Thyroid gland (tissue), 4 donors: ENCODE data around the gene VHLL. TPM values are rescaled to one million over a fixed set of nuclear protein-coding genes. Genes with fewer than 3 reads are reported as not detected.
"Not testable (repeated sequence)": the region's sequence is repeated elsewhere in the genome, so short reads cannot be mapped to it uniquely, and the experiment has no call there.

Source experiments
- DNase-seq, 2 donors: peaks; one replicate each; pipeline ENCODE4 v3.0.0-alpha.2; 2019
- H3K27ac ChIP-seq, 3 donors: fragments of 200-600 bp; sonication (generic); 1 replicate in 2 of 3; 2 replicates in 1 of 3; pipeline ENCODE4 v1.5.1; 2016 to 2019; ENCODE audit warnings: mild to moderate bottlenecking in 1 of 3, moderate library complexity in 1 of 3
- H3K27me3 ChIP-seq: fragments of 200-600 bp; sonication (generic); one replicate; pipeline ENCODE4 v1.5.1; 2019
- H3K36me3 ChIP-seq, 2 donors: fragments of 200-600 bp; sonication (generic); one replicate each; pipeline ENCODE4 v1.5.1; 2016 to 2019
- H3K4me1 ChIP-seq, 2 donors: fragments of 200-600 bp; sonication (generic); one replicate each; pipeline ENCODE4 v1.5.1; 2017 to 2019
- H3K4me3 ChIP-seq, 3 donors: fragments of 200-600 bp; sonication (generic); replicated peaks in 1 of 3; 1 replicate in 2 of 3; 2 replicates in 1 of 3; pipeline ENCODE4 v1.5.1; 2016; ENCODE audit warnings: mild to moderate bottlenecking in 1 of 3
- H3K9me3 ChIP-seq: fragments of 200-600 bp; sonication (generic); one replicate; pipeline ENCODE4 v1.5.1; 2017
- POLR2A ChIP-seq, 2 donors: fragments of 450-650 bp; IDR thresholded peaks; one replicate each; pipeline ENCODE4 v1.6.1; 2017; ENCODE audit warnings: antibody characterized with exemption in 2 of 2, mild to moderate bottlenecking in 2 of 2, moderate library complexity in 1 of 2
- WGBS, 2 donors: methylation state at CpG; one replicate each; pipeline ENCODE4 v1.1.5; 2017; 5-methylcytosine and 5-hydroxymethylcytosine counted together
- intact Hi-C: fragments of 100-400 bp; cut with DNase I; formaldehyde crosslinking; loops from one replicate; pipeline ENCODE4 v1.15.1; 2023
- total RNA-seq, 4 donors: library from RNA; depleted of rRNA; stranded (reverse); fragments of >200 nt; gene quantifications; one replicate each; pipeline ENCODE4 v1.2.3, GENCODE V29; 2016
- TF ChIP-seq, protein P1 (sequence below), 6 experiments: fragments of 200-600 bp in 3 of 6; fragments of 450-650 bp in 3 of 6; sonication (generic) in 3 of 6; IDR thresholded peaks; one replicate each; pipeline ENCODE4 v1.5.1; 2016 to 2019; ENCODE audit warnings: antibody characterized with exemption in 6 of 6, mild to moderate bottlenecking in 2 of 6, inconsistent platforms in 1 of 6, moderate library complexity in 1 of 6

The VHLL gene
- total RNA-seq: not detected

DNA sequence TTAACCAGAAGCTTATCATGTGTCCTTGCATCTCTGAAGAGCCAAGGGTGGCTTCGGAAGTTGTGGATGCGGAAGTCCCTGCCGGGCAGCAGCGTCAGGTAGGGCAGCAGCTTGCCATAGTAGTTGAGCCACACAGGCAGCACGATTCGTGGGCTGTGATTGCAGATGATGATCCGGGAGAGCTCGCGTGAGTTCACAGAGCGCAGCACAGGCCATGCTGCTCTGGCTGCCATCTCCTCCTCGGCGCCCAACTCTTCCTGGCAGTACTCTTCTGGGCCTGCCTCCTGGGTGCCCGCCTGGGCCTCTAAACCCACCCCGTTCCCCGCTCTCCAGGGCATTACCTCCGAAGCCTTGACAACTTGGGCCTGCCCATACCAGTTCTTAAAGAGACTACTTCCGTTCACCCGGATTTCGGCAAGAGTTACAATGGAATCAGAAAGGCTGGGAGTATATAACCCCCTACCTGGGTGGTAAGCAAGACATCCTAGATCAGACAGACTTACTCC, at the start of gene VHLL:
VHLL (minus strand) TSS at position 456 of the 506 bp plus-strand sequence; CDS start at position 338, 118 bp downstream.
- peaks cover 7 to 8% of the 10 kb centered on the region in 2 donors for H3K4me1 ChIP-seq
- WGBS, 2 donors: 90 to 91% methylated on average over 19 of the region's 19 CpGs
- no peaks in the 10 kb centered on the region for H3K27me3 ChIP-seq
- intact Hi-C loops: no loop called here
- TF ChIP-seq, protein P1, sequence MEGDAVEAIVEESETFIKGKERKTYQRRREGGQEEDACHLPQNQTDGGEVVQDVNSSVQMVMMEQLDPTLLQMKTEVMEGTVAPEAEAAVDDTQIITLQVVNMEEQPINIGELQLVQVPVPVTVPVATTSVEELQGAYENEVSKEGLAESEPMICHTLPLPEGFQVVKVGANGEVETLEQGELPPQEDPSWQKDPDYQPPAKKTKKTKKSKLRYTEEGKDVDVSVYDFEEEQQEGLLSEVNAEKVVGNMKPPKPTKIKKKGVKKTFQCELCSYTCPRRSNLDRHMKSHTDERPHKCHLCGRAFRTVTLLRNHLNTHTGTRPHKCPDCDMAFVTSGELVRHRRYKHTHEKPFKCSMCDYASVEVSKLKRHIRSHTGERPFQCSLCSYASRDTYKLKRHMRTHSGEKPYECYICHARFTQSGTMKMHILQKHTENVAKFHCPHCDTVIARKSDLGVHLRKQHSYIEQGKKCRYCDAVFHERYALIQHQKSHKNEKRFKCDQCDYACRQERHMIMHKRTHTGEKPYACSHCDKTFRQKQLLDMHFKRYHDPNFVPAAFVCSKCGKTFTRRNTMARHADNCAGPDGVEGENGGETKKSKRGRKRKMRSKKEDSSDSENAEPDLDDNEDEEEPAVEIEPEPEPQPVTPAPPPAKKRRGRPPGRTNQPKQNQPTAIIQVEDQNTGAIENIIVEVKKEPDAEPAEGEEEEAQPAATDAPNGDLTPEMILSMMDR (IDR thresholded peaks at IDR 0.05): no peak
- TF ChIP-seq POLR2A (IDR thresholded peaks at IDR 0.05): no peak
- H3K4me3 ChIP-seq: no peak within 1 kb of the TSS
- no peak within 1 kb of the TSS for H3K27ac ChIP-seq
- no peak for DNase-seq
- H3K36me3 ChIP-seq: no peaks in the 10 kb centered on the region
- H3K9me3 ChIP-seq: no peaks in the 10 kb centered on the region

DNA sequence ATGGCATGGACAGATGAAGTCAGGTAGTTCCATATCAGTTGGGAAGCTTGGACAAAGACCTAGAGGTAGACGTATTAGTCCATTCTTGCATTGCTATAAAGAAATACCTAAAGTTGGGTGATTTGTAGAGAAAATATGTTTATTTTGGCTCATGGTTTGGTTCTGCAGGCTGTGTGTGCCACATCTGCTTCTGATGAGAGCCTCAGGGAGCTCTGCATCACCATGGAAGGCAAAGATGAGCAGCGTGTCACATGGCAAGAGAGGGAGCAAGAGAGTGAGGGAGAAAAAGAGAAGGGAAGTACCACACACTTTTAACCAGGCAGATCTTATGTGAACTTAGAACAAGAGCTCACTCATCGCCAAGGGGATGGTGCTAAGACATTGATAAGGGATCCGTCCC, 48.2 kb upstream of the VHLL start:
- 75 to 81% methylated on average over 4 of the region's 4 CpGs for WGBS, 2 donors
- Histone ChIP-seq H3K4me1 (no peaks in the 10 kb centered on the region), H3K27ac (no peak overlapping the region), H3K36me3 (no peaks in the 10 kb centered on the region), H3K9me3 (no peaks in the 10 kb centered on the region), H3K27me3 (no peaks in the 10 kb centered on the region), H3K4me3 (no peak overlapping the region)
- intact Hi-C loops: no loop called here
- DNase-seq: no peak
- TF ChIP-seq, protein P1 (IDR thresholded peaks at IDR 0.05): no peak
- no peak for TF ChIP-seq POLR2A (IDR thresholded peaks at IDR 0.05)

DNA sequence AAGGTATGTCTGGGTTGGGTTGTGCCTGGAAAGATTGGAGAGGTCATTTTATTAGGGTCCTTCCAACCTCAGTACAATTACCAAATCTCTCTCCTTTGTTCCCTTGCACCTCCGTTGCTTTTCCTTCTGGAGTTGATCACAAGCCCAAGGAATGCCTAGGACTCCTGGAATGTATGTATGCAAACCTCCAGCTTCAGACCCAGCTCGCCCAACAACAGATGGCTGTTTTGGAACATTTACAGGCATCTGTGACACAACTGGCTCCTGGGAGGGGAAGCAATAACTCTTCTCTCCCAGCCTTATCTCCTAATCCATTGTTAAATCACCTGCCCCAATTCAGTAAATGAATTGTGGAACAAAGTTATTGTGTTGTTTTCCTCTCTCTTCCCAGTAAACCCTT, 47.5 kb upstream of the VHLL start:
- TF ChIP-seq POLR2A (IDR thresholded peaks at IDR 0.05): no peak
- TF ChIP-seq, protein P1 (IDR thresholded peaks at IDR 0.05): no peak
- no peaks in the 10 kb centered on the region for H3K27me3 ChIP-seq
- 51 to 73% methylated on average over 2 of the region's 2 CpGs for whole genome bisulfite sequencing, 2 donors
- H3K9me3 ChIP-seq: no peaks in the 10 kb centered on the region
- intact Hi-C loops: no loop called here
- H3K4me1 ChIP-seq: no peaks in the 10 kb centered on the region
- H3K4me3 ChIP-seq: no peak overlapping the region
- no peaks in the 10 kb centered on the region for H3K36me3 ChIP-seq
- no peak overlapping the region for H3K27ac ChIP-seq
- no peak for DNase-seq

DNA sequence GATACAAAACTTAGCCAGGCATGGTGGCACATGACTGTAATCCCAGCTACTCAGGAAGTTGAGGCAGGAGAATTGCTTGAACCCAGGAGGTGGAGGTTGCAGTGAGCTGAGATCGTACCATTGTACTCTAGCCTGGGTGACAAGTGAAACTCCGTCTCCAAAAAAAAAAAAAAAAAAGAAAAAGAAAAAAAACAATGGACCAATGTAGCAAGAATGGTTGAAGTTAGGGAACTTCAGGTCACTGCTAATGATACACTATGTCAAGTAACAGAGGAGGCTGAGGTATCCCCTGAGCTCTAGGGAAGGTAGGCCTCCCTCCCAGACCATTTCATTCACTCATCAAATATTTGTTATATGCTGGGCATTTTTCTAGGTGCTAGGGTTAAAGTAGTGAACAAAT, 46.9 kb upstream of the VHLL start:
- intact Hi-C loops, H3K27ac ChIP-seq, H3K4me3 ChIP-seq, H3K9me3 ChIP-seq, H3K27me3 ChIP-seq, H3K4me1 ChIP-seq, DNase-seq, H3K36me3 ChIP-seq: not testable (repeated sequence)
- 83 to 92% methylated on average over 2 of the region's 2 CpGs for WGBS, 2 donors

DNA sequence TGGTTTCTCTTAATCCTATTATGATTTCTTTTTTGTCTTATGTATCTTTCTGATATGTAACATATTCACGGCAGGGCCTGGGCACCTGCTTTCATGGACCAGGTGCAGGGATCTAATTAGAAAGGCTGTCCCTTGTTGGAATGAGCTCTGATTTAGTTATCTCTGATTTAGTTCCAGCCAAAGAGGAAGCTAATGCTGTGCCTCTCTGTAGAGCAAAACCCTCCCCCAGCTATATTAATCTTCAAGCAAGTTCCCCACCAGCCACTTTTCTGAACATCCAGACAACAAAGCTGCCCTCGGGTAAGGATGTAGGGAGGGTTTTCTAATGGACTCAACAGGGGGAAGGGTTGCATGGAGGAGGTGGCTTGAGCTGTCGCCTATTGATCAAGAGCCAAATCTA, 45.3 kb upstream of the VHLL start:
- Histone ChIP-seq H3K9me3 (no peaks in the 10 kb centered on the region), H3K4me1 (no peaks in the 10 kb centered on the region), H3K27ac (no peak overlapping the region), H3K27me3 (no peaks in the 10 kb centered on the region), H3K4me3 (no peak overlapping the region), H3K36me3 (no peaks in the 10 kb centered on the region)
- no peak for DNase-seq
- intact Hi-C loops: no loop called here
- 83 to 92% methylated on average over 3 of the region's 3 CpGs for WGBS, 2 donors
- TF ChIP-seq, protein P1 (IDR thresholded peaks at IDR 0.05): no peak
- no peak for TF ChIP-seq POLR2A (IDR thresholded peaks at IDR 0.05)
